GM23338 (cell line): Measurements from ENCODE around the gene ZDHHC3. TPM values are rescaled to one million over a fixed set of nuclear protein-coding genes. Genes with fewer than 3 reads are reported as not detected.

ENCODE experiments used
- ATAC-seq: fragments of 200-7000 bp; cut with Tn5 transposase; 3 replicates; pipeline ENCODE4 v1.9.1; 2020
- DNase-seq: peaks from one replicate; pipeline ENCODE4 v3.0.0-alpha.2; 2015; ENCODE audit warnings: low spot score
- H2AFZ ChIP-seq: fragments of 200-600 bp; sonication (generic); 2 replicates; pipeline ENCODE4 v1.8.0; 2016; ENCODE audit warnings: antibody characterized with exemption, mild to moderate bottlenecking, moderate library complexity
- H3F3A ChIP-seq: fragments of 200-600 bp; sonication (generic); replicated peaks from 2 replicates; pipeline ENCODE4 v1.8.0; 2017; ENCODE audit warnings: antibody characterized with exemption, mixed run types, low read depth
- H3K27ac ChIP-seq: fragments of 200-600 bp; sonication (generic); 2 replicates; pipeline ENCODE4 v1.6.1; 2016; ENCODE audit warnings: low read depth
- H3K27me3 ChIP-seq: fragments of 200-600 bp; sonication (generic); 2 replicates; pipeline ENCODE4 v1.8.0; 2016; ENCODE audit warnings: mild to moderate bottlenecking, mixed run types, moderate library complexity; ENCODE audit not compliant: insufficient read depth
- H3K36me3 ChIP-seq: fragments of 200-600 bp; sonication (generic); 2 replicates; pipeline ENCODE4 v1.8.0; 2016; ENCODE audit warnings: mild to moderate bottlenecking; ENCODE audit not compliant: insufficient read depth
- H3K4me1 ChIP-seq: fragments of 200-600 bp; sonication (generic); 2 replicates; pipeline ENCODE4 v1.8.0; 2016; ENCODE audit warnings: mild to moderate bottlenecking, moderate library complexity; ENCODE audit not compliant: insufficient read depth
- H3K4me2 ChIP-seq: fragments of 200-600 bp; sonication (generic); 2 replicates; pipeline ENCODE4 v1.7.1; 2017; ENCODE audit warnings: mixed run types
- H3K4me3 ChIP-seq: fragments of 200-600 bp; sonication (generic); 2 replicates; pipeline ENCODE4 v1.6.1; 2016; ENCODE audit warnings: mixed run types
- H3K79me2 ChIP-seq: fragments of 200-600 bp; sonication (generic); replicated peaks from 2 replicates; pipeline ENCODE4 v1.8.0; 2017; ENCODE audit warnings: mild to moderate bottlenecking; ENCODE audit not compliant: insufficient read depth
- H3K9me2 ChIP-seq: fragments of 200-600 bp; sonication (generic); 2 replicates; pipeline ENCODE4 v1.8.0; 2017; ENCODE audit not compliant: insufficient read depth
- H4K20me1 ChIP-seq: fragments of 200-600 bp; sonication (generic); replicated peaks from 2 replicates; pipeline ENCODE4 v1.8.0; 2017; ENCODE audit warnings: mild to moderate bottlenecking; ENCODE audit not compliant: insufficient read depth
- H3K27ac Mint-ChIP-seq: 2 replicates; pipeline ENCODE4 v1.8.0; 2020; ENCODE audit warnings: inconsistent platforms, mild to moderate bottlenecking, moderate library complexity, mixed read lengths
- H3K27me3 Mint-ChIP-seq: 3 replicates; pipeline ENCODE4 v1.8.0; 2022; ENCODE audit warnings: low read depth, mild to moderate bottlenecking, moderate library complexity, mixed read lengths, inconsistent platforms; ENCODE audit not compliant: insufficient read depth, poor library complexity
- H3K36me3 Mint-ChIP-seq: 3 replicates; pipeline ENCODE4 v1.8.0; 2021; ENCODE audit warnings: low read depth, mild to moderate bottlenecking, inconsistent platforms, moderate library complexity, mixed read lengths
- H3K4me1 Mint-ChIP-seq: 3 replicates; pipeline ENCODE4 v1.8.0; 2020; ENCODE audit warnings: mild to moderate bottlenecking, inconsistent platforms, mixed read lengths
- H3K4me3 Mint-ChIP-seq: 3 replicates; pipeline ENCODE4 v1.8.0; 2021; ENCODE audit warnings: moderate library complexity, mild to moderate bottlenecking, inconsistent platforms, mixed read lengths
- H3K9me3 Mint-ChIP-seq: 3 replicates; pipeline ENCODE4 v1.8.0; 2020; ENCODE audit warnings: moderate library complexity, mild to moderate bottlenecking, inconsistent platforms, mixed read lengths
- CREB1 ChIP-seq: fragments of 250-450 bp; sonication (Bioruptor Pico); IDR thresholded peaks from 2 replicates; pipeline ENCODE4 v1.5.0; 2020; ENCODE audit warnings: low read depth, mild to moderate bottlenecking, moderate library complexity
- ETS1 ChIP-seq: IDR thresholded peaks from 2 replicates; pipeline ENCODE4 v1.6.1; 2016; ENCODE audit warnings: antibody characterized with exemption
- JUNB ChIP-seq: IDR thresholded peaks from one replicate; pipeline ENCODE4 v1.6.1; 2016; ENCODE audit warnings: antibody characterized with exemption; ENCODE audit not compliant: unreplicated experiment
- STAT1 ChIP-seq: IDR thresholded peaks from one replicate; pipeline ENCODE4 v1.6.1; 2016; ENCODE audit warnings: antibody characterized with exemption; ENCODE audit not compliant: unreplicated experiment
- ZNF114 ChIP-seq: fragments of 250-450 bp; sonication (Bioruptor Pico); IDR thresholded peaks from 2 replicates; pipeline ENCODE4 v1.5.0; 2020; ENCODE audit warnings: mild to moderate bottlenecking, moderate library complexity
- ZNF331 ChIP-seq: fragments of 250-450 bp; sonication (Bioruptor Pico); IDR thresholded peaks from 2 replicates; pipeline ENCODE4 v1.5.0; 2020; ENCODE audit warnings: low read depth, mild to moderate bottlenecking, moderate library complexity
- polyA plus RNA-seq: library from polyadenylated mRNA; unstranded; fragments of >200 nt; fragmentation: Nextera tagmentation; extraction: Ambion mirVana; gene quantifications from 2 replicates; pipeline ENCODE4 v1.2.1, GENCODE V29; 2016
- total RNA-seq: library from RNA; depleted of rRNA; stranded (reverse); fragments of >200 nt; shearing (Covaris generic); gene quantifications from 2 replicates; pipeline ENCODE4 v1.2.3, GENCODE V29; 2014
- TF ChIP-seq, protein P1 (sequence below): IDR thresholded peaks from one replicate; pipeline ENCODE4 v1.6.1; 2018; ENCODE audit warnings: antibody characterized with exemption; ENCODE audit not compliant: unreplicated experiment
- TF ChIP-seq, protein P2 (sequence below), 2 experiments: fragments of 200-600 bp in 1 of 2; sonication (generic) in 1 of 2; conservative IDR thresholded peaks; 2 replicates each; pipeline versions ENCODE4 v1.5.1 to v1.6.1; 2016 to 2017; ENCODE audit warnings: antibody characterized with exemption in 2 of 2, low read depth in 2 of 2, mild to moderate bottlenecking in 2 of 2, moderate library complexity in 1 of 2

Gene ZDHHC3
- total and polyA plus RNA-seq, 2 experiments from 2014 or later = 28.9 to 84.2 TPM

DNA sequence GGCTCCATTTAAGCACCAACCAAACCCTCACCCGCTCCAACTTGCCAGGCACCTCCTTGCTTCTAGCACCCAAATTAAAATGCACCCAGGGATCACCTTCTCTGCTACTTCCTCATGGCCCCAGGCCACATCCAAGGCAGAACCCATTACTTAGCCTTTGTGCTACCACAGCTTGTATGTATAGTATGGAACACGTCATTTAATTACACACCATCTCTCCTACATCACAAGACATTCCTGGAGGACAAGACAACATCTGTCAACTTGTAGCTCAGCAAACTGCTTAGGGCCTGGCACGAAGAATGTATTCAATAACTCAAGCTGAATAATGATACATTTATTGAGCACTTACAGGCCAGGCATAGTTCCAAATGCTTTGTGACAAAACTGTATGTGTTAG lies 23.3 kb downstream of the ZDHHC3 start:
- ATAC-seq = no peak
- peaks cover 21% of the 10 kb centered on the region for H4K20me1 ChIP-seq
- Mint-ChIP-seq H3K9me3 (no peaks in the 10 kb centered on the region), H3K27ac (no peak overlapping the region; the same call in 1 of the 2 replicates), H3K36me3 (no peaks in the 10 kb centered on the region; the same call in 2 of the 3 replicates), H3K4me1 (peaks cover 21% of the 10 kb centered on the region), H3K27me3 (peaks cover 2% of the 10 kb centered on the region), H3K4me3 (no peak overlapping the region)
- no peak for DNase-seq
- no peaks in the 10 kb centered on the region for H3K36me3 ChIP-seq
- no peak overlapping the region for H3K4me2 ChIP-seq
- no peak overlapping the region for H2AFZ ChIP-seq
- peaks cover 18% of the 10 kb centered on the region for H3K4me1 ChIP-seq
- peaks cover 22% of the 10 kb centered on the region for H3K79me2 ChIP-seq
- no peaks in the 10 kb centered on the region for H3K27me3 ChIP-seq
- H3K27ac ChIP-seq = no peak overlapping the region
- H3F3A ChIP-seq = no peaks in the 10 kb centered on the region; the same call in 1 of the 2 replicates
- no peak overlapping the region for H3K4me3 ChIP-seq
- no peaks in the 10 kb centered on the region for H3K9me2 ChIP-seq
- TF ChIP-seq, protein P1, sequence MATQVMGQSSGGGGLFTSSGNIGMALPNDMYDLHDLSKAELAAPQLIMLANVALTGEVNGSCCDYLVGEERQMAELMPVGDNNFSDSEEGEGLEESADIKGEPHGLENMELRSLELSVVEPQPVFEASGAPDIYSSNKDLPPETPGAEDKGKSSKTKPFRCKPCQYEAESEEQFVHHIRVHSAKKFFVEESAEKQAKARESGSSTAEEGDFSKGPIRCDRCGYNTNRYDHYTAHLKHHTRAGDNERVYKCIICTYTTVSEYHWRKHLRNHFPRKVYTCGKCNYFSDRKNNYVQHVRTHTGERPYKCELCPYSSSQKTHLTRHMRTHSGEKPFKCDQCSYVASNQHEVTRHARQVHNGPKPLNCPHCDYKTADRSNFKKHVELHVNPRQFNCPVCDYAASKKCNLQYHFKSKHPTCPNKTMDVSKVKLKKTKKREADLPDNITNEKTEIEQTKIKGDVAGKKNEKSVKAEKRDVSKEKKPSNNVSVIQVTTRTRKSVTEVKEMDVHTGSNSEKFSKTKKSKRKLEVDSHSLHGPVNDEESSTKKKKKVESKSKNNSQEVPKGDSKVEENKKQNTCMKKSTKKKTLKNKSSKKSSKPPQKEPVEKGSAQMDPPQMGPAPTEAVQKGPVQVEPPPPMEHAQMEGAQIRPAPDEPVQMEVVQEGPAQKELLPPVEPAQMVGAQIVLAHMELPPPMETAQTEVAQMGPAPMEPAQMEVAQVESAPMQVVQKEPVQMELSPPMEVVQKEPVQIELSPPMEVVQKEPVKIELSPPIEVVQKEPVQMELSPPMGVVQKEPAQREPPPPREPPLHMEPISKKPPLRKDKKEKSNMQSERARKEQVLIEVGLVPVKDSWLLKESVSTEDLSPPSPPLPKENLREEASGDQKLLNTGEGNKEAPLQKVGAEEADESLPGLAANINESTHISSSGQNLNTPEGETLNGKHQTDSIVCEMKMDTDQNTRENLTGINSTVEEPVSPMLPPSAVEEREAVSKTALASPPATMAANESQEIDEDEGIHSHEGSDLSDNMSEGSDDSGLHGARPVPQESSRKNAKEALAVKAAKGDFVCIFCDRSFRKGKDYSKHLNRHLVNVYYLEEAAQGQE = no peak
- TF ChIP-seq CREB1 (CRISPR knock-in tag) (no peak), ZNF114 (CRISPR knock-in tag) (no peak), ZNF331 (CRISPR knock-in tag) (no peak)
- TF ChIP-seq, protein P2, sequence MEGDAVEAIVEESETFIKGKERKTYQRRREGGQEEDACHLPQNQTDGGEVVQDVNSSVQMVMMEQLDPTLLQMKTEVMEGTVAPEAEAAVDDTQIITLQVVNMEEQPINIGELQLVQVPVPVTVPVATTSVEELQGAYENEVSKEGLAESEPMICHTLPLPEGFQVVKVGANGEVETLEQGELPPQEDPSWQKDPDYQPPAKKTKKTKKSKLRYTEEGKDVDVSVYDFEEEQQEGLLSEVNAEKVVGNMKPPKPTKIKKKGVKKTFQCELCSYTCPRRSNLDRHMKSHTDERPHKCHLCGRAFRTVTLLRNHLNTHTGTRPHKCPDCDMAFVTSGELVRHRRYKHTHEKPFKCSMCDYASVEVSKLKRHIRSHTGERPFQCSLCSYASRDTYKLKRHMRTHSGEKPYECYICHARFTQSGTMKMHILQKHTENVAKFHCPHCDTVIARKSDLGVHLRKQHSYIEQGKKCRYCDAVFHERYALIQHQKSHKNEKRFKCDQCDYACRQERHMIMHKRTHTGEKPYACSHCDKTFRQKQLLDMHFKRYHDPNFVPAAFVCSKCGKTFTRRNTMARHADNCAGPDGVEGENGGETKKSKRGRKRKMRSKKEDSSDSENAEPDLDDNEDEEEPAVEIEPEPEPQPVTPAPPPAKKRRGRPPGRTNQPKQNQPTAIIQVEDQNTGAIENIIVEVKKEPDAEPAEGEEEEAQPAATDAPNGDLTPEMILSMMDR (conservative IDR thresholded peaks at IDR 0.05; ENCODE audit: low read depth in 2 of 2) = no peak

- DNase-seq = peak; percentile 48
- Histone ChIP-seq H3K9me2 (no peaks in the 10 kb centered on the region), H3K79me2 (peaks cover 18% of the 10 kb centered on the region), H3K27ac (peak overlapping the region; percentile 51), H4K20me1 (peaks cover 21% of the 10 kb centered on the region), H3K36me3 (0 out of 2 replicates have a peak, but pooled peaks cover 2% of the 10 kb centered on the region), H3K4me2 (peak overlapping the region; percentile 39; the same call in 1 of the 2 replicates), H3K4me3 (no peak overlapping the region), H2AFZ (no peak overlapping the region), H3F3A (no peaks in the 10 kb centered on the region; the same call in 1 of the 2 replicates), H3K27me3 (no peaks in the 10 kb centered on the region), H3K4me1 (peaks cover 18% of the 10 kb centered on the region)
- no peaks in the 10 kb centered on the region for H3K9me3 Mint-ChIP-seq
- peaks cover 17% of the 10 kb centered on the region for H3K4me1 Mint-ChIP-seq
- H3K4me3 Mint-ChIP-seq = no peak overlapping the region; the same call in 2 of the 3 replicates
- ATAC-seq = peak; percentile 88
- H3K27ac Mint-ChIP-seq = peak overlapping the region; percentile 36; the same call in 1 of the 2 replicates
- H3K27me3 Mint-ChIP-seq = peaks cover 2% of the 10 kb centered on the region
- no peaks in the 10 kb centered on the region; the same call in 2 of the 3 replicates for H3K36me3 Mint-ChIP-seq
- no peak for TF ChIP-seq JUNB
- TF ChIP-seq STAT1 = no peak
- TF ChIP-seq, protein P1 = no peak
- TF ChIP-seq, protein P2 (conservative IDR thresholded peaks at IDR 0.05; ENCODE audit: low read depth in 2 of 2) = no peak
- no peak for TF ChIP-seq ETS1
- TF ChIP-seq ZNF114 (CRISPR knock-in tag) = no peak
- TF ChIP-seq ZNF331 (CRISPR knock-in tag) = no peak
- TF ChIP-seq CREB1 (CRISPR knock-in tag) = no peak
Observed at GRCh38 chr3:44950275-44950734, 25.7 kb downstream of the ZDHHC3 start.
